GM21528 (cell line): ENCODE measurements around the gene HPN.
"Not testable (repeated sequence)": the region's sequence is repeated elsewhere in the genome, so short reads cannot be mapped to it uniquely, and the experiment has no call there.

Experiments used
- ATAC-seq: cut with Tn5 transposase; IDR thresholded peaks from one replicate; pipeline ENCODE4 v1.9.1; 2021; ENCODE audit warnings: mild to moderate bottlenecking, moderate library complexity; ENCODE audit not compliant: unreplicated experiment, low FRiP score

Gene HPN

GRCh38 chr19:35100588-35101533 is 59.3 kb downstream of the HPN start:
- no peak for ATAC-seq

- ATAC-seq, result not testable (repeated sequence)
Observed at GRCh38 chr19:35101949-35102348, 60.4 kb downstream of the HPN start.

GRCh38 chr19:35103614-35104013 is 62.1 kb downstream of the HPN start:
- ATAC-seq, result not testable (repeated sequence)

GRCh38 chr19:35104361-35104760 is 62.8 kb downstream of the HPN start:
- ATAC-seq, result no peak

- no peak for ATAC-seq
Observed at GRCh38 chr19:35105047-35105410, 63.5 kb downstream of the HPN start.

GRCh38 chr19:35105411-35106290 is 64.1 kb downstream of the HPN start:
- no peak for ATAC-seq

- ATAC-seq, result no peak
Observed at GRCh38 chr19:35106291-35106583, 64.7 kb downstream of the HPN start.

- ATAC-seq, result no peak
Observed at GRCh38 chr19:35106898-35107541, 65.5 kb downstream of the HPN start.

GRCh38 chr19:35107545-35107944 is 66.0 kb downstream of the HPN start:
- no peak for ATAC-seq

- no peak for ATAC-seq
Observed at GRCh38 chr19:35108730-35109129, 67.2 kb downstream of the HPN start.

- ATAC-seq, result no peak
Observed at GRCh38 chr19:35109395-35110112, 68.0 kb downstream of the HPN start.

GRCh38 chr19:35110974-35111373 is 69.5 kb downstream of the HPN start:
- no peak for ATAC-seq

- ATAC-seq, result no peak
Observed at GRCh38 chr19:35112995-35113688, 71.6 kb downstream of the HPN start.

GRCh38 chr19:35114353-35115176 is 73.0 kb downstream of the HPN start:
- no peak for ATAC-seq

GRCh38 chr19:35115177-35115951 is 73.8 kb downstream of the HPN start, which contains the start of gene FXYD3:
TSS of gene FXYD3 (plus strand) at chr19:35115823. CDS start at chr19:35119377, 3,554 bp downstream.
- ATAC-seq, result no peak
